Keratinocyte (primary cell): ENCODE data around the gene SMIM27. TPM values are rescaled to one million over a fixed set of nuclear protein-coding genes. Genes with fewer than 3 reads are reported as not detected.

Experiments used
- DNase-seq: peaks from one replicate; pipeline ENCODE4 v3.0.0-alpha.2; 2011; ENCODE audit warnings: low read depth, missing footprints, low spot score
- FAIRE-seq: peaks from 2 replicates; lab custom pipeline; 2011; peaks lifted over from hg19 to GRCh38; lab: Jason Lieb, UNC
- H2AFZ ChIP-seq: 2 replicates; pipeline ENCODE4 v1.6.0; 2012; ENCODE audit warnings: low read length, control low read depth, inconsistent platforms; ENCODE audit not compliant: control insufficient read depth
- H3K27ac ChIP-seq: 2 replicates; pipeline ENCODE4 v1.5.1; 2011; ENCODE audit warnings: low read length; ENCODE audit not compliant: control insufficient read depth, insufficient read depth
- H3K27me3 ChIP-seq: 3 replicates; pipeline ENCODE4 v1.6.0; 2011; ENCODE audit warnings: low read length; ENCODE audit not compliant: control insufficient read depth, insufficient read depth; ENCODE audit errors: extremely low read depth
- H3K36me3 ChIP-seq, 2 experiments: 2 replicates in 1 of 2; 3 replicates in 1 of 2; pipeline ENCODE4 v1.5.1; 2011; ENCODE audit warnings: low read length in 2 of 2, mild to moderate bottlenecking in 1 of 2; ENCODE audit not compliant: control insufficient read depth in 2 of 2, insufficient read depth in 2 of 2; ENCODE audit errors: extremely low read depth in 1 of 2
- H3K4me1 ChIP-seq: 3 replicates; pipeline ENCODE4 v1.5.1; 2011; ENCODE audit warnings: low read length; ENCODE audit not compliant: control insufficient read depth, insufficient read depth; ENCODE audit errors: extremely low read depth
- H3K4me2 ChIP-seq: 3 replicates; pipeline ENCODE4 v1.6.0; 2011; ENCODE audit warnings: low read depth, low read length; ENCODE audit not compliant: control insufficient read depth, insufficient read depth; ENCODE audit errors: extremely low read depth
- H3K4me3 ChIP-seq, 3 experiments: fragments of 200-600 bp in 1 of 3; sonication (generic) in 1 of 3; 2 replicates in 2 of 3; 3 replicates in 1 of 3; pipeline ENCODE4 v1.5.1; 2011 to 2016; ENCODE audit warnings: low read length in 3 of 3, mild to moderate bottlenecking in 3 of 3, control low read depth in 2 of 3, inconsistent platforms in 1 of 3, low read depth in 1 of 3, mixed read lengths in 1 of 3, mixed run types in 1 of 3, moderate library complexity in 1 of 3; ENCODE audit not compliant: control insufficient read depth in 2 of 3, insufficient read depth in 2 of 3; ENCODE audit errors: extremely low read depth in 1 of 3
- H3K79me2 ChIP-seq: 2 replicates; pipeline ENCODE4 v1.6.0; 2012; ENCODE audit warnings: low read length; ENCODE audit not compliant: control insufficient read depth, insufficient read depth
- H3K9ac ChIP-seq: 3 replicates; pipeline ENCODE4 v1.6.0; 2011; ENCODE audit warnings: low read length; ENCODE audit not compliant: control insufficient read depth, insufficient read depth; ENCODE audit errors: extremely low read depth
- H3K9me1 ChIP-seq: 3 replicates; pipeline ENCODE4 v1.6.0; 2011; ENCODE audit warnings: low read length; ENCODE audit not compliant: control insufficient read depth, insufficient read depth; ENCODE audit errors: extremely low read depth
- H3K9me3 ChIP-seq: 2 replicates; pipeline ENCODE4 v1.5.1; 2012; ENCODE audit warnings: low read depth, low read length; ENCODE audit not compliant: control insufficient read depth
- H4K20me1 ChIP-seq: 3 replicates; pipeline ENCODE4 v1.6.0; 2011; ENCODE audit warnings: low read length; ENCODE audit not compliant: control insufficient read depth, insufficient read depth; ENCODE audit errors: extremely low read depth
- EZH2 ChIP-seq: IDR thresholded peaks from one replicate; pipeline ENCODE4 v1.6.1; 2012; ENCODE audit warnings: inconsistent platforms, mild to moderate bottlenecking, low read length, moderate library complexity
- dilution Hi-C: fragments of 300-500 bp; cut with MboI; formaldehyde crosslinking; loops from one replicate; pipeline ENCODE4 v1.7.0; 2020; ENCODE audit warnings: low sequenced_read_pairs; ENCODE audit not compliant: extremely low pct_ligation_motif_present
- polyA plus RNA-seq, 5 experiments: library from polyadenylated mRNA; depleted of rRNA in 3 of 5; stranded (reverse) in 3 of 5; stranded (forward) in 1 of 5; unstranded in 1 of 5; fragments of >200 nt; gene quantifications; 1 replicate in 1 of 5; 2 replicates in 3 of 5; 3 replicates in 1 of 5; pipeline versions ENCODE4 v1.2.1 to v1.2.3, GENCODE V29; 2011 to 2012; ENCODE audit warnings: missing spikeins in 2 of 5, low read depth in 1 of 5, low replicate concordance in 1 of 5
- TF ChIP-seq, protein P1 (sequence below), 3 experiments: IDR thresholded peaks in 1 of 3; conservative IDR thresholded peaks in 1 of 3; optimal IDR thresholded peaks in 1 of 3; 2 replicates in 2 of 3; 3 replicates in 1 of 3; pipeline versions ENCODE3 to v1.5.1; 2011; ENCODE audit warnings: low read length in 3 of 3, mild to moderate bottlenecking in 3 of 3, moderate library complexity in 2 of 3, control low read depth in 1 of 3, inconsistent platforms in 1 of 3; ENCODE audit not compliant: insufficient read depth in 2 of 3; ENCODE audit errors: extremely low read depth in 1 of 3

The SMIM27 gene
- polyA plus RNA-seq, 1 donor (not counting 4 experiments of a cell fraction or from before 2014, with no cell fraction given): 13.0 TPM

DNA sequence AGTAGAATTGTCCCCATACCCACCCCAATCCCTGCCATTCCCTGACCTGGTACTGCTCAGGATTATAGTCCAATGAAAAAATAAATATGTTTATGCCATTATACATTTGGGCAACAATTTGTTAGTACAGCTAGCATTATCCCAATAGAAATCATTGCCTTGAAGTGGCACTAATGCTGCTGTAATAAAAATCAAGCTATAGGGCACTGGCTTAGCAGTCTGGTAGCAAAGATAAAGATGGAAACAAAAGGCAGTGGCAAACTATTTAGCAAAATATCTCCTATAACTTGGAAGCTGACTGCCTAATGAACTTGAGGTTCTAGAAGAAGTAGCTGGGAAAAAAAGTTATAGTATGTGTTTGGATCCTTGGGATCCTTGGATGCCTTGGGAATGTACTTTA is 2.5 kb downstream of the SMIM27 start:
- H3K9me1 ChIP-seq: no peaks in the 10 kb centered on the region
- peaks cover 36% of the 10 kb centered on the region for H3K79me2 ChIP-seq
- no peak for TF ChIP-seq EZH2
- TF ChIP-seq, protein P1, sequence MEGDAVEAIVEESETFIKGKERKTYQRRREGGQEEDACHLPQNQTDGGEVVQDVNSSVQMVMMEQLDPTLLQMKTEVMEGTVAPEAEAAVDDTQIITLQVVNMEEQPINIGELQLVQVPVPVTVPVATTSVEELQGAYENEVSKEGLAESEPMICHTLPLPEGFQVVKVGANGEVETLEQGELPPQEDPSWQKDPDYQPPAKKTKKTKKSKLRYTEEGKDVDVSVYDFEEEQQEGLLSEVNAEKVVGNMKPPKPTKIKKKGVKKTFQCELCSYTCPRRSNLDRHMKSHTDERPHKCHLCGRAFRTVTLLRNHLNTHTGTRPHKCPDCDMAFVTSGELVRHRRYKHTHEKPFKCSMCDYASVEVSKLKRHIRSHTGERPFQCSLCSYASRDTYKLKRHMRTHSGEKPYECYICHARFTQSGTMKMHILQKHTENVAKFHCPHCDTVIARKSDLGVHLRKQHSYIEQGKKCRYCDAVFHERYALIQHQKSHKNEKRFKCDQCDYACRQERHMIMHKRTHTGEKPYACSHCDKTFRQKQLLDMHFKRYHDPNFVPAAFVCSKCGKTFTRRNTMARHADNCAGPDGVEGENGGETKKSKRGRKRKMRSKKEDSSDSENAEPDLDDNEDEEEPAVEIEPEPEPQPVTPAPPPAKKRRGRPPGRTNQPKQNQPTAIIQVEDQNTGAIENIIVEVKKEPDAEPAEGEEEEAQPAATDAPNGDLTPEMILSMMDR (optimal IDR thresholded peaks at IDR 0.05 in 1 of 3, IDR thresholded peaks at IDR 0.05 in 1 of 3, conservative IDR thresholded peaks at IDR 0.05 in 1 of 3; ENCODE audit: extremely low read depth in 1 of 3, insufficient read depth in 2 of 3, low read length in 3 of 3): no peak
- FAIRE-seq (no peak), DNase-seq (no peak)
- no peak overlapping the region for H3K4me3 ChIP-seq
- no peak overlapping the region for H3K9ac ChIP-seq
- peaks cover 2 to 3% of the 10 kb centered on the region in 2 experiments for H3K36me3 ChIP-seq
- H3K4me1 ChIP-seq: peaks cover 12% of the 10 kb centered on the region
- no peak overlapping the region for H2AFZ ChIP-seq
- no peaks in the 10 kb centered on the region for H3K27me3 ChIP-seq
- no peak overlapping the region for H3K27ac ChIP-seq
- dilution Hi-C loops: loop anchor here (25.0 kb wide), 1 partner anchor 117 kb away; no protein-coding TSS in a partner anchor
- H4K20me1 ChIP-seq: peaks cover 3% of the 10 kb centered on the region
- no peak overlapping the region for H3K4me2 ChIP-seq
- no peaks in the 10 kb centered on the region for H3K9me3 ChIP-seq

DNA sequence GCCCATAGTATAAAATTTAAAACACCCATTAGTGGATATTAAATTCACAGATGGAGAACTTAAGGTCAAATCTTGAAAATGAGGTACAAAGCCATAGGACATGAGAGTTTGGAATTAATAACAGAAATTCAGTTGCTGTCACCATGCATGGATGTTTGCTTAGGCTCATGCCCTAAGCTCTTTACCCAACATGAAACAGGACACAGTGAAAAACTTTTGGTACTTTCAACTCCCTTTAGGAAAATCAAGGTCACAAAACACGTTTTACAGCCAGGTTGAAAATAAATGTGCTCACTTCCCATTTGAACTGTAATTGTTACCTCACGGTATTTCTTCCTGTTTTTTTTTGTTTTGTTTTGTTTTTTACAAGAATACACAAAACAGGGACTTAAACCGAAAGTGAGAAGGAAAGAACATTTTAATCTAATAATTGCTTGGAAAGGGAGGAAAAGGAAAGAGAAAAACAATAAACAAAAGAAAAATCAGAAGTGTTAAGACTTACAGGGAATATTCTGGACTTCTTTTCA is 6.3 kb downstream of the SMIM27 start:
- Histone ChIP-seq H3K36me3 (peaks cover 2 to 3% of the 10 kb centered on the region in 2 experiments), H3K79me2 (peaks cover 17% of the 10 kb centered on the region), H3K4me3 (no peak overlapping the region), H3K9ac (no peak overlapping the region), H4K20me1 (no peaks in the 10 kb centered on the region), H3K4me1 (peaks cover 4% of the 10 kb centered on the region), H3K27ac (no peak overlapping the region), H3K4me2 (no peak overlapping the region), H2AFZ (no peak overlapping the region), H3K9me1 (no peaks in the 10 kb centered on the region), H3K27me3 (no peaks in the 10 kb centered on the region), H3K9me3 (no peaks in the 10 kb centered on the region)
- DNase-seq (no peak), FAIRE-seq (no peak)
- TF ChIP-seq, protein P1 (optimal IDR thresholded peaks at IDR 0.05 in 1 of 3, IDR thresholded peaks at IDR 0.05 in 1 of 3, conservative IDR thresholded peaks at IDR 0.05 in 1 of 3; ENCODE audit: extremely low read depth in 1 of 3, insufficient read depth in 2 of 3, low read length in 3 of 3): no peak
- TF ChIP-seq EZH2: no peak
- dilution Hi-C loops: loop anchor here (25.0 kb wide), 1 partner anchor 121 kb away; no protein-coding TSS in a partner anchor
